GM21576 (cell line): ENCODE results near the gene MCF2L.

Experiments used
- ATAC-seq: cut with Tn5 transposase; IDR thresholded peaks from one replicate; pipeline ENCODE4 v1.9.1; 2021; ENCODE audit warnings: mild to moderate bottlenecking, moderate library complexity; ENCODE audit not compliant: unreplicated experiment

Gene MCF2L

DNA sequence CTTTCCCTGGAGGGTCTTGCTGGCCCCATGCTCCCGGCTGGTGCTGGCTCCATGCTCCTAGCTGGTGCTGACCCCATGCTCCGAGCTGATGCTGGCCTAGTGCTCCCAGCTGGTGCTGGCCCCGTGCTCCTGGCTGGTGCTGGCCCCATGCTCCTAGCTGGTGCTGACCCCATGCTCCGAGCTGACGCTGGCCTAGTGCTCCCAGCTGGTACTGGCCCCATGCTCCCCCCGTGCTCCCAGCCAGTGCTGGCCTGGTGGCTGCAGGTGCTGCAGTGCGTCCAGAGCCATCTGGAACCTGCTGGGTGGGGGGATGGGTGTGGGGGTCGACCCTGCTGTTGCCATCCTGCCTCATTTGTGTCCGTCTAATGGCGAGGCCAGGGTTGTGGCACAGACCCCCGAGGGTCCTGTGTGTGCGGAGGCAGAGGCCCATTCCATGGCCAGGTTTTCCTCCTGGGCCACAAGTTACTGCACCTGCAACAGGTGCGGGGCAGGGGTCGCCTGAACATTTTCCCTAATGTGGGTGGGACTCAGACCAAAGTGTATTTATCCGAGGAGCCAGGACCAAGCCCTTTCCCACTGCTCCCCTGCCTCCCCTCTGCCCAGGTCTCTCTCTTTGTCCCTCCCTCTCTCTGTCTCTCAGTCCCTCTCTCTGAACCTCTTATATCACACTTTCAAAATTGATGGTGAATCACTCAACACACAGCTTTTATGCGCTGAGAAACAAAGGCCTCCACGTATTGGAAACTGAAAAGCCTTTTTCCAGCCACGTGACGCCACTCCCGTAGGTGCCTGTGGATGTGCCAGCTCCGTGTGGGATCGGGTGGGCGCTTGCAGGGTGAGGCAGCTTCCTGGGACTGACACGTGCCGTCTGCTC is 45.1 kb downstream of the MCF2L start:
- ATAC-seq: no peak

DNA sequence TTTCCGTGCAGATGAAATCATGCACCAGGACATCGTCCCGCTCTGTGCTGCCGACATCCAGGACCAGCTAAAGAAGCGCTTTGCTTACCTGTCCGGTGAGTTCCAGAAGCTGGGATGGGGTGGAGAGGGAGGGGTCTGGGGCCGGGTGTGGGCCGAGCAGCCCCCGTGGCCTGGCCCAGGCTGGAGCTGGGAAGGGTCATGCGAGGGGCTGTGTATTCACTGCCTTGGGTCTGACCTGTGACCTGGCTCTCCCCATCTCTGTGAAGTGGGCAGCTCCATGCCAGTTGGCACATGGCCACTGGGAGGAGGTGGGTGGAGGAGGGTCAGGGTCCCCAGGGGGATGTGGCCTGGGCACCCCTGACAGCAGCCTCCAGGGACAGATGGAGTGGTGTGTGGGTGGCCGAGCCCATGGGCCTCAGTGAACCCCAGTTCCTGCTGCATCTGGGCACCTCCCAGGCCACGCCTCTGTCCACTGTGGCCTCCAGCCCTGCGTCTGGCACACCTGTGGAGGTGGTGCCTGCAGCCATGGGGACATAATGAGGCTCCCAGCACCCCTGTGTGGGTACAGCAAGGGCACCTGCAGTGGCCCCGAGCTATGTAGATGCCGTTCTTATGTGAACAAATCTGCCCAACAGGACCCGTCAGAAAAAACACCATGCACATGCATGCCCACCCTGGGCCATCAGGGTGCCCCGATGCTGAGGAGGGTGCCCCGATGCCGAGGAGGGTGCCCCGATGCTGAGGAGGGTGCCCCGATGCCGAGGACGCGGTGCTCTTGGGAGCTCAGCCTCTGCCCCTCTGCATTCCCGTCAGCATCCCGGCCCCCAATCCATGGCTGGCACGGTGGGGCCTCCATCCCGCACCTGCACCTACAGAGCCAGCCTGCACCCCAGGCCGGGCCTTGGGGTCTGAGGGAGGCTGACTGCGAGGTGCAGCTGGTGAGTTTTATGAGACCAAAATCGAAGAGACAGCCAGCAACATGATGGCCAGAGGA is 46.0 kb downstream of the MCF2L start:
- ATAC-seq: no peak

DNA sequence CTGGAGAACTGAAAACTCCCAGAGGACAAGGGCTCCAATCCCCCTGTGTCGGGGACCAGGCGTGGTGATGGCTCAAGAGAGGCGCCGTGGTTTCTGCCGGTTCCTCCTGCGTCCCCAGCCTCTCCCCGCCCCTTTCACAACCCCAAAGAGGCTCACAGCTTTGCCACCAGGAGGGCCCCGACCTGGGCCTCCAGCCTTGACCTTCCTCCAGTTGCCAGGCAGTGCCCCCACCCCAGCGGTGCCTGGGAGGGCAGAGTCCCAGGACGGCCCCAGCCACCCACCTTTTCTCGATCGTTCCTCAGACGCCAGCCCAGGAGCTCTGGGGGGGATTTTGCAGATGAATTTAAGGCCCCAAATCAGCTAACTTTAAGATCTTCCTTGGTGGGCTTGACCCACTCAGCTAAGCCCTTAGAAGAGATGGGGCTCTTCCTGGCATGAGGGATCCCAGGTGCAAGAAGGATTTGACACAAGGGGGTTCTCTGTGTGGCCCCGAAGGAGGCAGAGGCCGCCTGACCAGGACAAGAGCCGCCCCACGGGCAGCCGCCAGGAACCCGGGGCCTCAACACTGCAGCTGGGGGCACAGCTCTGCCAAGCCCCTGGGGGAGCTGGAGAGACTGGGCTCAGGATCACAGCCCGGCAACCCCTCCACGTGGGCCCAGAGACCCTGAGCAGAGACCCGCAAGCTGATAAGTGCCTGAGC is 47.0 kb downstream of the MCF2L start:
- no peak for ATAC-seq

DNA sequence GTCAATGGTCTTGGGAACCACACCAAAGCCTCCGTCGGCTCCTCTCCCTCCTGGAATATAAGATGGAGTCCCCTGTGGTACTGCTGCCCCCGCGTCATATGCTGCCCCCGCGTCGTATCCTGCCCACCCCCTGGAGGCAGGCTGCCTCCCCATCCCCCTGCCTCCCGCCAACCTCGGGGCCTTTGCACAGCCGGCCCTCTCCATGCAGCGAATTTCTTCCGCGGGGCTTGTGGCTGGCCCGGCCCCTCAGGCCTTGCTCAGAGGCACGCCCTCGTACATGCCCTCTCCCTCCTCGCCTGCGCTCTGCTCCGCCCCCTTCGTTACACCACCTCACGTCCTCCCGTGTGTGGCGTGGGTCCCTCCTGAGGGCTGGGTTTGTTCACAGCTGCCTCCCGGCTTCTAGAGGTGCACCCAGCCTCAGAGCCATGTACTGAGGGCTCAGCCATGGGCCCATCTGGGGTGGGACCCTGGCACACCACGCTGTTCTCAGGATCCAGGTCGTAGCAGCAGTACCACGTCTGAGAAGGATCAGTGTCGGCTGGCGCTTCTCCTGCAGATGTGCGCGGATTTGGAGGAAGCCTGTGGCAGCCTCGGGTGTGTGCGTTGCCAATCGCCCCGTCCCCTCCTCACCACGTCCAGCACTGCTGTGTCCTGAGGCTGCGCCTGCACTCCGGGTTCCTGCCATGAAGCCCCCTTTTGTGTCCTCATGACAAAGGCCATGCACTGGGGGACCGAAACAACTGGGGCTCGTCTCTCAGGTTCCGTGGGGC is 47.7 kb downstream of the MCF2L start:
- ATAC-seq: no peak

DNA sequence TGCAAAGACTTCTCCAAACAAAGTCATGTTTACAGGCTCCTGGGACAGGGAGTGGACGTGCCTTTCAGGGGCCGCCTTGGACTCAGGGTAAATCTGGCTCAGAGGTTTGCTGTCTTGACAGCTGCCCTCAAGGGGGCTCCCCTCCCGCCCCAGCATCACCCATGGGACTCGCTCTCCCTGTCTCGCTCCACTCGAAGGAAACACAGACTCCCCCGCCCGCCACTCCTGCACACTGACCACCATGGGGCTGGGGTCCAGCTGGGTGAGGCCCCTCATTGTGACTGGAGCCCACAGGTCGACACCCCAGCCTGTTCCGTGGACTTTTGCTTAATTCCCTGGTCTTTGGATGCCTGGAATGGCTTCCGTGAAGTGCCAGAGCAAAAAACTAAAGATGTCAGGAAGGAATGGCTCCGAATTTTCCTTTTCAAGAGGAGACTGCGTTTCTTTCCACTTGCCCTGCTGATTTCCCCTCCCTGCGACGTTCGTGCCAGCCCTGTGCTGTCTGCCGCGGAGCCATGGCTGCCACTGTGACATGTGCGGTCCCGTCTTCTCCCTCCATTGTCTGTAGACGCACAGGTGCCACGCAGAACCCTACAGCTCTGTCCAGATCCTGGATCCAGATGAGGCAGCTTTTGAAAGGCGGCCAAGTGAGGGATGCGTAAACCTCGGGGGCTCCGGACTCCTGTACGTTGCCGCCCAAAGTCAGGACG is 48.6 kb downstream of the MCF2L start:
- no peak for ATAC-seq

DNA sequence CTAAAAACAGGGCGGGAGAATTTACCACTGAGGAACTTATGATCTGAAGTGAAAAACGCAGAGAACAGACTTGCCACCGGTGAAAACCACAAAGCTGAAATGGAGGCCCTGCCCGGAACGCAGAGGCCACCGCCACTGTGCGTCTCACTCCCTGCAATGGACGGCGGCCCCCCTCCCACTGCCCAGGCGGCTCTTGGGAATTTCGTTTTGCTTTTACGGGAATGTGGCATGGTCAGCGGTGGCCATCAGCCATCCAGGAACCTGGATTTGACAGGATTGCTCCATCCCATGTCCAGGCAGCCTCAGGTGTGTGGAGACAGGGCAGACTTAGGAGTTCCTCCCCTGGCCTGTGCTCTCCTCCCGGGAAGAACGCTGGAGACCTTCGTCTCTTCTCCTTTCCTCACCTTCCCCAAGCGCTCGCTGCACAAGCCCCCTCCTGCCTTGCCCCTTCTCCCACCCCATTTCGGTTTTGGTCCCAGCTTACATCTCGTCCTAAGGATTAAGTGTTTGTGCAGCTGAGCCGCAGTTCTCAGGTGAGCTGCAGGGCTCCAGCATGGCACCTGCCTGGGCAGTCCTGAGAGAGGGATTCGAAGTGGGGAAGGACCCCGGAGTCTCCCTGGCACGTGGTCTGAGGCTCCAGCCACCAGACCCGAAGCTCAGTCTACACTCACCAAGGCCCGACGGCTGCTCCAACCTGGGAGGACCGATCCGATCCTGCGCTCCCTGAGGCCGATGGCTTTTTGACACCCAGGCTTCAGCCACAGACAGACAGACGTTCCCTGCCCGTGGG is 49.9 kb downstream of the MCF2L start:
- ATAC-seq: no peak

DNA sequence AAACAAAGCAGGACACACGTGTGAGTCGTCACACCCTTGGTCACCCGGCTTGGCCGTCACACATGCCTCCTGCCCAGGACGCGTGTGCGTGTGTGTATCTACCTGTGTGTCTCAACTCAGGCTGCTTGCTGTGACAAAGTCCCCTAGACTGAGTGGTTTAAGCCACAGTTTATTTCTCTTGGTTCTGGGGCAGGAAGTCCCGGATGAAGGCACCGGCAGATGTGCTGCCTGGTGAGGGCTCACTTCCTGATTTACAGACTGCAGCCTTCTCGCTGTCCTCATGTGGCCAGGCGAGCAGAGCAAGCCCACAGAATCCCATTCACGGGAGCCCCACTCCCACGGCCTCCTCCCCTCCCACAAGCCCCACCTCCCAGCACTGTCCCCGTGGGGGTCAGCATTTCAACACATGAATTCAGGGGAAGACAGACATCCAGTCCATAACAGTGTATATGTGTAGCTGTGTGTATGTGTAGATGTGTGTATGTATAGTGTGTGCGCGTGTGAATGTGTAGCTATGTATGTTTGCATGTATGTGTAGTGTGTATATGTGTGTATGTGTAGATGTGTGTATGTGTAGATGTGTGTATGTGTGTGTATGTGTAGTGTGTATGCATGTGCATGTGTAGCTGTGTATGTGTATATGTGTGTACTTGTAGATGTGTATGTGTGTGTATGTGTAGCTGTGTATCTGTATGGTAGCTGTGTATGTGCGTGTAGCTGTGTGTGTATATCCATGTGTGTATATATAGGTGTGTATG is 51.5 kb downstream of the MCF2L start:
- no peak for ATAC-seq

DNA sequence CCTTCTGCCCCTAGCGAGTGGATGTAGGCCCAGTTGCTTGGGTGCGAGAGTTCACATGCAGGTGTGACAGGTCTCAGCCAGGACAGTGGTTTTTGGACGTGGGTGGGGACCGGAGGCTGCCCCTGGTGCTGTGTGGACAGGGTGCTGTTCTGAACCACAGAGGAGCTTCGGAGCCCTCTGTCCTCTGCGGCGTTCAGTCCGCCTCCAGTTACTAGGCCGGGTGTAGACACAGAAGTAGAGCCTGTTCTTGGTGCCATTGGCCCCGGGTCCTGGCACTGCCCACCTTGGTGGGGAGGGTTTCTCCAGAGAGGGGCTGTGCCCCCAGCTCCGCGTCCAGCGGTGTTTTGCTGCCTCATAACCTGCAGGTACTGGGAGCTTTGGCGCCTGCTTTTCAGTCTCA is 52.4 kb downstream of the MCF2L start:
- no peak for ATAC-seq

DNA sequence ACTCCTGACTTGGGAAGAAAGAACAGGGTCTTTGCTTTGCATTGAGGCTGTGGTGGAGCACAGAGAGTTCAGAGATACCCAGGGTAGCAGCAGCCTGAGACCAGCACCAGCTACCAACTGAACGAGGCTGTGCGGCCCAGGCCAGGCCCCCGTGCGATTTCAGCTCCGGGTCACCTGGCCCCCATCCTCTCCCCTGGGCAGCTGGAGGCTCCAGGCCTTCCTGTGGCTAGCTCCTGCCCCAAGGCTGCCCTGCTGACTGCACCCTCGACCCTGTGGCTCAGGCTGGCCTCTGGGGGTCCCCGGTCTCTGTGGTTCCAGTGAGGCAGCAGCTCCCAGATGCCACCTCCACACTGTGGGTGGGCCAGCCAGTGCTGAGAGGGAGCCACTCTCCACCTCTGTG is 52.8 kb downstream of the MCF2L start:
- ATAC-seq: no peak

DNA sequence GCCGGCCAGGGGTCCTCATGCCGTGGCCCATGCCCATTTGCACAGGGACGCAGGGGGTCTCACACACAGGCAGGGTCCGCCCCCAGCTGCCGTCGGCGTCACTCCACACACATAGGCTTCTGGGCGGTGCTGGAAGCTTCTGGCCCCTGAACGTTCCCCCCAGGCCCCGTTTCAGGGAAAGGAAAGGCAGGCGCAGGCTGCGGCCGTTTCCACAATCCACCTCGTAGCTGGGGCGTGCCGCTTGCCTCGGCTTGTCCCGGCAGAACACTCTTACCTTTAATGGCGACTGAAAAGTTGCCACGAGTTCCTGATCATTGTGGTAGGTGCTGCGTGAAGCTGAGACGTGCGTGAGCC is 53.4 kb downstream of the MCF2L start:
- ATAC-seq: no peak

DNA sequence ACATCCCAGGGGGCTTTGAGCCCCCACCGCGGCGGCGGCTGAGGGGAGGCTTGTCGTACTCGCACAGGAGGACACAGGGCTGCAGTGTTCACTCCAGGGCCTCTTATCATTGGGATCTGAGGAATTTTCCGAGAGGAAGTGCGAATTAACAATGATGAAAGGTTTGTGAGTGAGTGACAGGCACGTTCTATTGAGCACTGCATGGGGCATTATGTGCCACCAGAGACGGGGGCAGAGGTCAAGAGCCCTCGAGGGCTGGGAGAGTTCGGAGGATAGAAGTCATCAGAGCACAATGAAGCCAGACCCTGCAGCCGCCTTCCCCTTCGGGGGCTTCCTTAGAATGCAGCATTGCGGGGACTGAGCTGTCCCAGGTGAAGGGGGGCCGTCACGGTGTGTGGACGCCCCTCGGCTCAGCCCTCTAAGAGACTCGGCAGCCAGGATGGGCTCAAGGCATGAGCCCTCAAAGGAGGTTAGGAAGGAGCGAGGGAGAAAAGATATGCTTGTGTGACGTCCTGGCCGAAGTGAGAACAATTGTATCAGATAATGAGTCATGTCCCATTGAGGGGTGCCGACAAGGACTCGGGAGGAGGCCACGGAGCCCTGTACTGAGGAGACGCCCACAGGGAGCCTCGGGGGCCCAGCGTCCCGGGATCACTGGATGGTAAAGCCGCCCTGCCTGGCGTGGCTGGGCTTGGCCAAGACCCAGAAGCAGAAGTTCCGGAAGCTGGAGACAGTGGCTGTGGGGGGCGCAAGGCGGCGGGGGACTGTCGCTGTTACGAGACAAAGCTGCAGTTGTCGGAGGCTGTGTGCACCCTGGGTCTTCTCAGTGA is 53.9 kb downstream of the MCF2L start:
- no peak for ATAC-seq

DNA sequence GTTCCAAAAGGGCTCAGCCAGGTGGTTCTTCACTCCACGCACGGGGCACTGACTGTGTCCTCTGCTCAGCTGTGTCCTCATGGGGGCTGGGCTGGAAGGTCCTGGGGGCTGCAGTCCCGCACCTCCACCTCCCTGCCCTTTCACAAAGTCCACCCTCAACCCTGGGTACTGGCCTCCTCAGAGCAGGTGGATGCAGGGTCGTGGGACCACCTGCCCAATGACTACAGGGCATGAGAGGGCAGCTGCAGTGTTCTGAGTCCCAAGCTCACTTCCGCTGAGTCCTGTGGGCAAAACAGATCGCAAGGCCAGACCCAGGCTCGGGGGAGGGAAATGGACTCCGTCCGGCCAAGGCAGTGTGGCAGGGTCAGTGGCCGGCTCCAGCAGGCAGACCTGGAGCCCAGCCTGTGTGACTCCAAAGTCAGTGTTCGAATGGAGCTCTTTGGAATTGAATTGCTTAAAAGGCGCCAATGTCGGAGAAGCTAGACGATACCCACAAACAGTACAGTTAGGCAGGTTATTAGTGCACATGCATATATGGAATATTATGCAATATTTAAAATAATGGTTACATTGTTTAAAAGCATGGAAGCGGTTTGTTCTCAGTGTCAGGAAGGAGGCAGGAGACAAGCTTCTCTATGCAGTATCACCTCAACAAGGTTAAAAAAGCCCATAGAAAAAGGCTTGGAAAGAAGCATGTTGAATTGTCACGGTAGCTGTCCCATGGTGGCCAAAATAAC is 54.8 kb downstream of the MCF2L start:
- no peak for ATAC-seq

DNA sequence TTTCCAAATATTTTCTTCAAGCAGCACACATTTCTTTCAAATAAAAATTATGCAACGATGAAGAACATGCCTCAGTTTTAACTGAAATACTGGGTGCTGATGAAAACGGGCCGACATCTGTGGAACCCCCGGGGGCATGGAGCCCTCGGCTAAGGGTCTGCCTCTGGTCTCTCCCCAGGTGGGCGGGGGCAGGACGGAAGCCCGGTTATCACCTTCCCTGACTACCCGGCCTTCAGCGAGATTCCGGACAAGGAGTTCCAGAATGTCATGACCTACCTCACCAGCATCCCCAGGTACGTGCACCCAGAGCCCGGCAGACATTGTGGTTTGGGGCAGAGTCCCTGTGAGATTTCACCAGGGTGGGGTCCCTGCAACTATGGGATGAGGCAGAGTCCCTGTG is 55.5 kb downstream of the MCF2L start:
- ATAC-seq: no peak

DNA sequence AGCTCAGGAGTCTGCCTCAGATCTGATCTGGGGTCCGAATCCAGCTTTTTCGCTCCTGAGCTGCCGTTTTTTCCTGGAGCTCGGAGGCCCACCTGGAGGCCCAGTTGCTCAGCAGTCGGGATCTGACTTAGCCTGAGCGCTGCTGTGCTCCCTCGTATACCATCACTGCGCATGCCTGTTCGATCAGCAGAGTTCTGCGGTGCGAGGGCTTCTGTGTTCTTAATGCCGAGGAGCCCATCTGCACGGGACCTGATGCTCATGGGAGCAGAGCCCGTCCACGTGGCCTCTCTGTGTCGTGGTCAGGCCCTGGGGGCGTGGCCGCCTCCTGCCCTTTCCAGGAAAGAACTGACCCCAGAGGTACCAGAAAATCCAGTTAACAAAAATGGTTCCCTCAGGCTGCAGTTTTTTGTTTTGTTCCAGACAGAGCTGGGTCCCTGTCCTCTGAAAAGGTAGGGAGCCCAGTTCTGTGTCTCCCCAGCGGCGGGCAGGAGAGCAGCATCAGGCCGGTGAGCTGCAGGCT is 57.4 kb downstream of the MCF2L start:
- ATAC-seq: no peak

DNA sequence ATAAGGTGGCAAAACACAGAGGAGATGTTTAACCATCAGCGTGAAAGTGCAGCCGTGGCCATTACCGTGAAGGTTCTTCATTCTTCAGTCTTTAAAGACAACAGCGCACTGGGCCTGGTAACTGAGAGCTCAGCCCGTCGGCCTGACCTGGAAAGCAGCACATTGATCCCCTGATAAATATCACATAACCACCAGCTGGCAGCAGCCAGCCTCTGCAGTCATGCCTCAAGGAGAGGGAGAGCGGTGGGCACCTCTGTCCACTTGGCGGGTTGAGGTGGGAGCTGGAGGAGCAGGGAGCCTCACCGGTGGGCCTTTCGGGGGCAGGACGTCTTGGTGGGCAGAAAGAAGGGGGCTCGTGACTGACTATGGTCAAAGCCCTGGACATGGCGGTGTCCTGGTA is 58.1 kb downstream of the MCF2L start:
- no peak for ATAC-seq

DNA sequence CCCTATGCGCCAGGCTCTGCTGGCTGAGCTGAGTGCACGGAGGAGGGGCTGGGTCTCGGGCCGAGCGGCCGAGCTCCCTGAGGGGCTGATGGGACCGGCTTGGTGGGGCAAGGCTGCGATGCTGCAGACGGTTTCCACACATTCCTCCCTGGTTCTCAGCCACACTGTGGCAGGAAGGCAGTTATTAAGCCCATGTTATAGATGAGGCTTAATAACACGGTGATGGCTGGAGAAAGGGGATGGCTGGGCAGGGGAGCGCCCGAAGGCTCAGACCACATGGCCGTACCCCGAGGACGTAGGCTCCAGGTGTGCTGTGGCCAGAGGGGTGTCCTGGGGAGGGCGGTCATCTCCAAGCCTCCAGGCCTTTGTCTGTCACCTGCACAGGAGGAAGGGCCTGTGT is 58.6 kb downstream of the MCF2L start:
- no peak for ATAC-seq
